Measurements from ENCODE around the gene PAQR4. TPM values are rescaled to one million over a fixed set of nuclear protein-coding genes. Genes with fewer than 3 reads are reported as not detected.

PAQR4 gene
- total RNA-seq, 8 experiments from 2014 or later = 1.6 to 36.4 (median 16.8) TPM

GRCh38 chr16:2970563-2970962 lies 1.4 kb downstream of the PAQR4 start:
- peaks cover 8 to 13% of the 10 kb centered on the region in 2 donors for H3K4me1 ChIP-seq (replicated peaks in 1 of 2)
- in situ Hi-C loops (cut with MboI; ENCODE audit: low pct_unique_long_range_greater_than_20kb in 2 of 9, low sequenced_read_pairs in 9 of 9, unreplicated experiment in 9 of 9) = no loop called here
- 78 to 88% (median 79%) methylated on average over 2 to 4 of the region's 6 CpGs; no CpG with 5 or more reads in 7 of the 10 experiments for WGBS, 10 experiments
- no peak overlapping the region for H3K27ac ChIP-seq
- peak overlapping the region; percentile 50 to 97 (median 84) for H3K4me3 ChIP-seq
- no peak for ATAC-seq (replicated peaks in 6 of 8)

- ATAC-seq (replicated peaks in 6 of 8) = no peak
- Histone ChIP-seq H3K27ac (no peak overlapping the region), H3K4me1 (replicated peaks in 1 of 2) (peaks cover 8 to 13% of the 10 kb centered on the region in 2 donors), H3K4me3 (no peak overlapping the region)
- in situ Hi-C loops (cut with MboI; ENCODE audit: low pct_unique_long_range_greater_than_20kb in 2 of 9, low sequenced_read_pairs in 9 of 9, unreplicated experiment in 9 of 9) = no loop called here
- 91 to 100% (median 96%) methylated on average over 3 to 18 of the region's 35 CpGs; no CpG with 5 or more reads in 6 of the 10 experiments for WGBS, 10 experiments
Observed at GRCh38 chr16:2971134-2971984, 2.2 kb downstream of the PAQR4 start.

DNA sequence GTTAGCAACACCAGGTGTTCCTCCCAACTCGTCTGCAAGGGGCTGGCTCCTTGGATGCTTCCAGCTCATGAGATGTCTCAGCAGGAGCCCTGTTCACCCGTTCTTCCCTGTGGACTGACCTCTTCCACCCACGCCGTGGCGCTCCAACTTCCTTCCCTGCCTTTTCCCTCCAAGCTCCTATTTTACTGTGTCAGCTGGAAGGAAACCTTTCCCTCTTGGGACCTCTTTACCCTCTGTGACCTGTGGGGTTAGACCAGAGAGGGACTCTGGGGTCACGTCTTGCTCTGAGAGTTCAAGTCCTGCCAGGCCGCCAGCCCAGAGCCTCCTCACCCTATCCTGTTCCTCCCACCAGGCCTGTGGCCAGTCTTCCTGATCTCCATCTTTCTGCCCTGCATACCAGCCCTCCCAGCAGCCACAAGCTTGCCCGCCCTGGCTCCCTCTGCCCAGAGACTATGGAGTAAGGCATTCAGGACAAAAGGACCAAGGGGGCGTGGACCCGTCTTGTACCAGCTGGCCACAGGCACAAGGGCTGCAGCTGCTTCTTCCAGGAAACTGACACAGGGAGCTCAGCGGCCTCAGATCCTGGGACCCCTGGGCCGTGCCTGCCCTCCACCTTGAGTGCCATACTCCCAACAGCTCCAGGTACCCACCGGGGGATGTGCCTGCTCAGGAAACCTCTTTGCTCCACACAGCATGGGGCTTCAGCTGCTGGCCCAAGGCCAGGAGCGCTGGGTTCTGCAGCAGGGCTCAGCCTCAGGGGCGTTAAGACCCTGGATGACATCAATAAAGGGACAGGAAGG lies 3.0 kb downstream of the PAQR4 start:
- no peak overlapping the region for H3K4me3 ChIP-seq
- H3K4me1 ChIP-seq (replicated peaks in 1 of 2) = peaks cover 8 to 13% of the 10 kb centered on the region in 2 donors
- H3K27ac ChIP-seq = no peak overlapping the region
- no peak for ATAC-seq (replicated peaks in 6 of 8)
- in situ Hi-C loops (cut with MboI; ENCODE audit: low pct_unique_long_range_greater_than_20kb in 2 of 9, low sequenced_read_pairs in 9 of 9, unreplicated experiment in 9 of 9) = no loop called here
- WGBS, 10 experiments = 57 to 100% (median 81%) methylated on average over 1 to 5 of the region's 15 CpGs; no CpG with 5 or more reads in 4 of the 10 experiments

DNA sequence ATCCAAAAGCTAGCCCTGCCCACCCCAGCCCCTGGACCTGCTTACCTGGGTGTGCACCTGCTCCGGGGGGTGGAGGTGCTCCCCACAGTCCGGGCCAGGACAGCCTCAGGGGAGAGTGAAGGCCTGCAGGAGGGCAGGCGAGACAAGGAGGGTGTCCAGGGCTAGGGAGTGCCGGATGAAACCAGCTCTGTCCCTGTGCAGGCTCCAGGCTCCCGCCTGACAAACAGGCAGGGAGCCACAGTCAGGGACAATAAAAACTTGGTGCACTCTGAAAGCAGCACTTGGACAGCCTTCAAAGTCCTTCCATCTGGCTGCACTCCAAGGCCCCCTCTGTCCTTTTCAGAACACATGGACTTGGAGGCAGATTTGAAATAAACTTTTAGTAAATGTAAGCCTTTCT lies 3.9 kb downstream of the PAQR4 start:
- Histone ChIP-seq H3K4me1 (replicated peaks in 1 of 2) (peaks cover 8 to 13% of the 10 kb centered on the region in 2 donors), H3K27ac (no peak overlapping the region), H3K4me3 (no peak overlapping the region)
- 100% methylated on average over 2 of the region's 5 CpGs; no CpG with 5 or more reads in 9 of the 10 experiments for WGBS, 10 experiments
- ATAC-seq (replicated peaks in 6 of 8) = no peak
- in situ Hi-C loops (cut with MboI; ENCODE audit: low pct_unique_long_range_greater_than_20kb in 2 of 9, low sequenced_read_pairs in 9 of 9, unreplicated experiment in 9 of 9) = no loop called here

DNA sequence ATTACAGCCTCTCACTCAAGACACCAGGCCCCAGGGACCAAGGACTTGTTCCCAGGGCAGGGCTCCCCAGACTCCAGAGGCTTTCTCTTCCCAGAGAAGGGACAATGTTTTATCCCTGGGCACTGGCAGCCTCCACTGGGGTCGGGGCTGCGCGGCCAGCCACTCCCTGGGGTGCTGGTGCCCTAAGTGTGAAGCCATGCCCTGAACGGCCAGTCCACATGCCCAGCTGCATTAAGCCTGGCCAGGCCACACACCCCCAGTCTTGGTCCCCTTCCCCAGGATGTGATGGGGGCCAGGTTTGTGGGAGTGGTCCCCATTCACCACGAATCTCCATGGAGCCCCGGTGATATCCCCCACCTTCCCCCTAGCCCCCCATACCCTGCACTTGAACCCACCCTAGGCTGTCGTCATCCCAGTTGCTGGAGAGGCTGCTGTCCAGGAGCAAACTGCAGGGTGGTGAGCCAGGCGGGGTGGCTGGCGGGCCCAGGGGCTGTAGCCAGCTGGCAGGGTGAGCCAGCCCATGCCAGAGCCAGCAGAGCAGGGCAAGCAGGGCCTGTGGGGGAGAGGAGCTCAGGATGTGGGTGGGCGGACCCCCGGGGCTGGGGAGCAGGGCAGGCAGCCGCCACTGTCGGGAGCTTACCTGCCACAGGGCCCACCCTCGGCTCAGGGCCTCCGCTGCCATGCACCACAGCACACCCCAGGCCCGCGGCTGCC lies 4.6 kb downstream of the PAQR4 start:
- no peak overlapping the region for H3K4me3 ChIP-seq
- 87 to 93% (median 87%) methylated on average over 3 to 4 of the region's 17 CpGs; no CpG with 5 or more reads in 7 of the 10 experiments for WGBS, 10 experiments
- no peak for ATAC-seq (replicated peaks in 6 of 8)
- in situ Hi-C loops (cut with MboI; ENCODE audit: low pct_unique_long_range_greater_than_20kb in 2 of 9, low sequenced_read_pairs in 9 of 9, unreplicated experiment in 9 of 9) = no loop called here
- H3K27ac ChIP-seq = no peak overlapping the region
- H3K4me1 ChIP-seq (replicated peaks in 1 of 2) = peaks cover 8% of the 10 kb centered on the region in 2 donors

DNA sequence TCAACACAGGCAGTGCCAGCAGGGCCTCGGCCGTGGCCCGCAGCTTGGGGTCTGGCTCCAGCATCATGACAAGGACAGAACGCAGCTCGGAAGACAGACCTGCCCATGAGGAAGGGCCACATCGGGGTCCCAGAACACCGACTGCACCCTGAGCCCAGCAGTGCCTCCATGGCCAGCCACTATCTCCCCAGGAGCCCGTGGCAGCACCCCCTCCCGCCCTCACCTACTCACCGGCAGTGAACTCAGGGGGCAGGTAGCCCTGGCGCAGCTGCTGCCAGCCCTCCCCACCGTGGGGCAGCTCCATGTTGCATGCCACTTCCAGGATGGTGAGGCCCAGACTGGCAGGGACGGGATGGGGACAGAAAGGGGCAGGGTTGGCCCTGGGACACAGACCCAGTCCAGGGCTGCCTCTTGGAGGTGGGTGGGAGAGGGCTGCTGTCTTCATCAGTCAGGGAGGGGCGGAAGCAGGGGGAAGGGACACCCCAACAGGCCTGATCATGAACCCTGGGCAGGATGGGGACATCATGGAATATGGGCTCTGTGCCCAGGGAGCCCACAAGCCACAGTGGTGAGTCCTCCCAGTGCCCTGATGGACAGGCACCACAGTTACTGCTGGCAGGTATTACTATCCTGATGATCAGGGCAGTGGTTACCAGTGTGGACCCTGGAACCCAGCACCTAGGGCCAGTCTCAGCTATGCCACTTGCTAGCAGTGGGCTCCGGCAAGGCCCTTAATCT lies 5.3 kb downstream of the PAQR4 start:
- H3K4me1 ChIP-seq (replicated peaks in 1 of 2) = peaks cover 8% of the 10 kb centered on the region in 2 donors
- 86 to 100% methylated on average over 1 of the region's 15 CpGs; no CpG with 5 or more reads in 8 of the 10 experiments for WGBS, 10 experiments
- no peak for ATAC-seq (replicated peaks in 6 of 8)
- H3K27ac ChIP-seq = no peak overlapping the region
- in situ Hi-C loops (cut with MboI; ENCODE audit: low pct_unique_long_range_greater_than_20kb in 2 of 9, low sequenced_read_pairs in 9 of 9, unreplicated experiment in 9 of 9) = no loop called here
- no peak overlapping the region for H3K4me3 ChIP-seq

- Histone ChIP-seq H3K4me3 (no peak overlapping the region), H3K4me1 (replicated peaks in 1 of 2) (peaks cover 6 to 9% of the 10 kb centered on the region in 2 donors), H3K27ac (no peak overlapping the region)
- in situ Hi-C loops (cut with MboI; ENCODE audit: low pct_unique_long_range_greater_than_20kb in 2 of 9, low sequenced_read_pairs in 9 of 9, unreplicated experiment in 9 of 9) = no loop called here
- ATAC-seq (replicated peaks in 6 of 8) = no peak
- 96 to 100% (median 99%) methylated on average over 1 to 9 of the region's 28 CpGs; no CpG with 5 or more reads in 6 of the 10 experiments for WGBS, 10 experiments
Observed at GRCh38 chr16:2975161-2975795, 6.1 kb downstream of the PAQR4 start.

- 90 to 100% methylated on average over 2 to 5 of the region's 7 CpGs; no CpG with 5 or more reads in 8 of the 10 experiments for WGBS, 10 experiments
- peaks cover 5 to 7% of the 10 kb centered on the region in 2 donors for H3K4me1 ChIP-seq (replicated peaks in 1 of 2)
- H3K27ac ChIP-seq = no peak overlapping the region
- no peak for ATAC-seq (replicated peaks in 6 of 8)
- in situ Hi-C loops (cut with MboI; ENCODE audit: low pct_unique_long_range_greater_than_20kb in 2 of 9, low sequenced_read_pairs in 9 of 9, unreplicated experiment in 9 of 9) = no loop called here
- H3K4me3 ChIP-seq = no peak overlapping the region
Observed at GRCh38 chr16:2976201-2976600, 7.1 kb downstream of the PAQR4 start.

- Histone ChIP-seq H3K27ac (no peak overlapping the region), H3K4me1 (replicated peaks in 1 of 2) (peaks cover 7 to 12% of the 10 kb centered on the region in 2 donors), H3K4me3 (no peak overlapping the region)
- no peak for ATAC-seq (replicated peaks in 6 of 8)
- in situ Hi-C loops (cut with MboI; ENCODE audit: low pct_unique_long_range_greater_than_20kb in 2 of 9, low sequenced_read_pairs in 9 of 9, unreplicated experiment in 9 of 9) = no loop called here
- WGBS, 10 experiments = no CpG with 5 or more reads among the region's 15 CpGs
Observed at GRCh38 chr16:2976673-2977072, 7.5 kb downstream of the PAQR4 start.

- ATAC-seq (replicated peaks in 6 of 8) = no peak
- Histone ChIP-seq H3K27ac (no peak overlapping the region), H3K4me3 (no peak overlapping the region), H3K4me1 (replicated peaks in 1 of 2) (peaks cover 7 to 15% of the 10 kb centered on the region in 2 donors)
- 57 to 100% (median 88%) methylated on average over 1 to 3 of the region's 6 CpGs; no CpG with 5 or more reads in 3 of the 10 experiments for WGBS, 10 experiments
- in situ Hi-C loops (cut with MboI; ENCODE audit: low pct_unique_long_range_greater_than_20kb in 2 of 9, low sequenced_read_pairs in 9 of 9, unreplicated experiment in 9 of 9) = no loop called here
Observed at GRCh38 chr16:2977440-2977839, 8.3 kb downstream of the PAQR4 start.

DNA sequence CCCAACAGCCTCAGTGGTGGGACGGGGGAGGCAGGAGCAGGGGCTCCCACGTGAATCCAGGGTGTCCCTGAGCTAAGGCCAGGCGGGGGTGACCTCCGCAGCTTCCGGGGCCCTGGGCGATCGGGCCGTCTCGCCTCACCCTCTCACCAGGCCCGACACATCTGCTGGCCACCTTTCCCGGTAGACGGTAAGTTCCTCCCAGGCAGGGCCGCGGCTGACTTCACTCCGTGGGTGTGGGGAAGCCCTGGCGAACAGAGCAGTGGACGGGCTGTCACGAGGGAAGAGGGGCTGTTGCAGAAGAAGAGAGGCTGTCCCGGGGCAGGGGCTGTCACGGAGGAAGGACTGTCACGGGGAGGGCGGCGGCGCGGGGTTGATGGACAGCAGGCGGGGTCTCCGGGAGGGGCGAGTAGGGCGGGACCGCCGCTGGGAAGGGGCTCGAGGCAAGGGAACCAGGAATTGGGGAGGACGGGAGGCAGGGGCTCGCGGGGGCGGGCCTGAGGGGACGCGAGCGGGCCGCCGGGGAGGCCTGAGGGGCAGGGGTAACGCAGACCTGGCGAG lies 10.6 kb downstream of the PAQR4 start:
- ATAC-seq (replicated peaks in 6 of 8) = peak in 3 of 8 experiments; percentile 9 to 29 (median 10)
- 0 to 4% methylated on average over 1 to 7 of the region's 43 CpGs; no CpG with 5 or more reads in 8 of the 10 experiments for WGBS, 10 experiments
- in situ Hi-C loops (cut with MboI; ENCODE audit: low pct_unique_long_range_greater_than_20kb in 2 of 9, low sequenced_read_pairs in 9 of 9, unreplicated experiment in 9 of 9) = no loop called here
- H3K27ac ChIP-seq = no peak overlapping the region
- peaks cover 7 to 15% of the 10 kb centered on the region in 2 donors for H3K4me1 ChIP-seq (replicated peaks in 1 of 2)
- peak overlapping the region; percentile 48 to 77 (median 61) for H3K4me3 ChIP-seq
